Natural killer cell (primary cell): ENCODE data around the gene MAP3K14. TPM values are rescaled to one million over a fixed set of nuclear protein-coding genes. Genes with fewer than 3 reads are reported as not detected.
A peak's percentile ranks its signal among the peaks of the same experiment; 100 is the strongest.

Experiments
- ATAC-seq, 3 donors: fragments of 150-1000 bp in 2 of 3; fragments of 200-7000 bp in 1 of 3; cut with Tn5 transposase; 1 replicate in 1 of 3; 2 replicates in 2 of 3; pipeline ENCODE4 v1.10.0; 2021; ENCODE audit warnings: mild to moderate bottlenecking in 2 of 3, moderate library complexity in 2 of 3
- DNase-seq, 2 donors: peaks; one replicate each; pipeline versions ENCODE4 v3.0.0 to v3.0.0-alpha.2; 2013 to 2021; ENCODE audit warnings: mixed read lengths in 1 of 2
- H3K27ac ChIP-seq: one replicate; pipeline ENCODE4 v1.5.1; 2013; ENCODE audit warnings: mild to moderate bottlenecking, low read length
- H3K27me3 ChIP-seq: one replicate; pipeline ENCODE4 v1.6.1; 2013; ENCODE audit warnings: low read length; ENCODE audit not compliant: control insufficient read depth, insufficient read depth
- H3K36me3 ChIP-seq: one replicate; pipeline ENCODE4 v1.6.1; 2013; ENCODE audit warnings: low read length; ENCODE audit not compliant: control insufficient read depth, insufficient read depth
- H3K4me1 ChIP-seq: one replicate; pipeline ENCODE4 v1.6.1; 2013; ENCODE audit warnings: low read length; ENCODE audit not compliant: control insufficient read depth, insufficient read depth
- H3K4me3 ChIP-seq: one replicate; pipeline ENCODE4 v1.5.1; 2013; ENCODE audit warnings: low read length
- H3K9me3 ChIP-seq: one replicate; pipeline ENCODE4 v1.6.1; 2013; ENCODE audit warnings: low read length; ENCODE audit not compliant: control insufficient read depth, insufficient read depth
- H3K27ac Mint-ChIP-seq, 2 donors: one replicate each; pipeline ENCODE4 v1.8.0; 2022; ENCODE audit warnings: mild to moderate bottlenecking in 2 of 2, mixed read lengths in 2 of 2, moderate library complexity in 1 of 2
- H3K27me3 Mint-ChIP-seq, 2 donors: one replicate each; pipeline ENCODE4 v1.8.0; 2022; ENCODE audit warnings: low read depth in 2 of 2, mixed read lengths in 2 of 2
- H3K36me3 Mint-ChIP-seq: one replicate; pipeline ENCODE4 v1.8.0; 2022; ENCODE audit warnings: mixed read lengths
- H3K4me1 Mint-ChIP-seq, 2 donors: one replicate each; pipeline ENCODE4 v1.8.0; 2022; ENCODE audit warnings: mixed read lengths in 2 of 2
- H3K4me3 Mint-ChIP-seq: one replicate; pipeline ENCODE4 v1.8.0; 2022; ENCODE audit warnings: mild to moderate bottlenecking, moderate library complexity, mixed read lengths
- H3K9me3 Mint-ChIP-seq, 2 donors: one replicate each; pipeline ENCODE4 v1.8.0; 2022; ENCODE audit warnings: mixed read lengths in 2 of 2
- CTCF ChIP-seq: fragments of 200-600 bp; IDR thresholded peaks from one replicate; pipeline ENCODE4 v1.8.0; 2022; ENCODE audit warnings: antibody characterized with exemption
- WGBS: methylation state at CpG from one replicate; pipeline ENCODE4 v1.1.7; 2013; ENCODE audit warnings: missing lambda C conversion rate; ENCODE audit not compliant: insufficient coverage; 5-methylcytosine and 5-hydroxymethylcytosine counted together
- intact Hi-C: fragments of 100-400 bp; cut with micrococcal nuclease; formaldehyde crosslinking; loops from one replicate; pipeline ENCODE4 v1.14.2; 2022
- total RNA-seq, 4 donors: library from RNA; stranded (reverse); fragments of 120-200 nt in 1 of 4; gene quantifications; one replicate each; pipeline versions ENCODE4 v1.2.3 to v1.2.4, GENCODE V29; 2013 to 2022

Gene MAP3K14
- total RNA-seq, 3 donors from 2014 or later (not counting 1 experiment from before 2014, with no cell fraction given) = 28.0 to 31.9 (median 31.6) TPM

GRCh38 chr17:45225964-45226530 lies 90.8 kb downstream of the MAP3K14 start:
- Mint-ChIP-seq H3K4me1 (peaks cover 72 to 89% of the 10 kb centered on the region in 2 donors), H3K4me3 (peak overlapping the region; percentile 98), H3K27ac (peak overlapping the region; percentile 99), H3K9me3 (no peaks in the 10 kb centered on the region), H3K27me3 (no peaks in the 10 kb centered on the region), H3K36me3 (no peaks in the 10 kb centered on the region)
- Histone ChIP-seq H3K27me3 (no peaks in the 10 kb centered on the region), H3K9me3 (no peaks in the 10 kb centered on the region), H3K4me1 (peaks cover 84% of the 10 kb centered on the region), H3K36me3 (peaks cover 6% of the 10 kb centered on the region), H3K4me3 (peak overlapping the region; percentile 92), H3K27ac (peak overlapping the region; percentile 94)
- intact Hi-C loops = loop anchor here (2.0 to 10.0 kb wide), 2 partner anchors 91 to 1861 kb away; partner anchors contain the start of gene MAP3K14
- ATAC-seq = peak; percentile 56 to 86 (median 67)
- peak; percentile 89 to 98 for DNase-seq
- WGBS = 0% methylated on average over 11 of the region's 11 CpGs
- TF ChIP-seq CTCF = no peak

DNA sequence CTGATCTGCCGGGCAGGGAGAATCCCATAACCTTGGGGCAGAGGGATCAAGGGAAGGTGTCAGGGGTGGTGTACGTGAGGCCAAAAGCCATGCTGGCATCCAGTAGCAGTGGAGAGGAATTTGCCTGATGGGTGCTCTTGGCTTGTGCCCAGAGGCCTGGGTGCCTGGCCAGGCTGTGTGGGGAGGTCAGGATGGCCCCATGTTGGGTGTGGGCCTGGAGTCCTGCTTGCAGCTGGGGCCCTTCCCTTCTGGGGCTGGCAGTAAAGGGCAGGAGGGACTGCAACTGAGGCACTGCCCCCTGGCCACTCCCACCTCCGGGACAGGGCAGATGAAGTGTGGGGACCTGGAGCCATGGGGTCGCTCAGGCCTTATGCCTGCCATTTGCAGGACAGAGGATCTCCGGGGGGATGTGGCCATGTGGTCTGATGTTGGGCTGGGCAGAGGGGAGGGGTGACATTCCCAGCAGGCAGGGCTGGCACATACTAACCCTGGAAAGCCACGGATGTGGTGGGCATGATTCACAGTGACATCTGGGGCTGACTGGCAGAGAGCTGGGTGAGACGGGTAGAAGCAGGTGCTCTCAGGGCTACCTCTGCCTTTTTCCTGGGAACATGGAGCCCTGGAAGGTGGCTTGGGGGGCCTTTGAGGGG lies 91.6 kb downstream of the MAP3K14 start:
- peak overlapping the region; percentile 92 for H3K4me3 ChIP-seq
- H3K27ac ChIP-seq = peak overlapping the region; percentile 94
- H3K27me3 Mint-ChIP-seq = no peaks in the 10 kb centered on the region
- peaks cover 80 to 89% of the 10 kb centered on the region in 2 donors for H3K4me1 Mint-ChIP-seq
- H3K36me3 Mint-ChIP-seq = no peaks in the 10 kb centered on the region
- WGBS = 5% methylated on average over 7 of the region's 7 CpGs
- peak overlapping the region; percentile 99 for H3K27ac Mint-ChIP-seq
- ATAC-seq = no peak
- no peaks in the 10 kb centered on the region for H3K9me3 ChIP-seq
- H3K9me3 Mint-ChIP-seq = no peaks in the 10 kb centered on the region
- no peaks in the 10 kb centered on the region for H3K36me3 ChIP-seq
- peaks cover 84% of the 10 kb centered on the region for H3K4me1 ChIP-seq
- no peaks in the 10 kb centered on the region for H3K27me3 ChIP-seq
- intact Hi-C loops = loop anchor here (10.0 kb wide), 1 partner anchor 1860 kb away; no protein-coding TSS in a partner anchor
- no peak for TF ChIP-seq CTCF
- peak overlapping the region; percentile 98 for H3K4me3 Mint-ChIP-seq
- DNase-seq = peak; percentile 47 to 72

- peaks cover 80 to 89% of the 10 kb centered on the region in 2 donors for H3K4me1 Mint-ChIP-seq
Measured at GRCh38 chr17:45224671-45225050, 92.2 kb downstream of the MAP3K14 start.

More at GRCh38 chr17:45224671-45225050, 92.2 kb downstream of the MAP3K14 start:
- no peak for TF ChIP-seq CTCF
- peak overlapping the region; percentile 92 for H3K4me3 ChIP-seq
- Mint-ChIP-seq H3K27me3 (no peaks in the 10 kb centered on the region), H3K36me3 (no peaks in the 10 kb centered on the region), H3K27ac (peak overlapping the region; percentile 99), H3K4me3 (peak overlapping the region; percentile 98), H3K9me3 (no peaks in the 10 kb centered on the region)
- DNase-seq (peak; percentile 34 to 65), ATAC-seq (no peak)
- H3K4me1 ChIP-seq = peaks cover 84% of the 10 kb centered on the region
- no peaks in the 10 kb centered on the region for H3K36me3 ChIP-seq
- intact Hi-C loops = loop anchor here (10.0 kb wide), 1 partner anchor 1860 kb away; no protein-coding TSS in a partner anchor
- 11% methylated on average over 9 of the region's 9 CpGs for WGBS
- peak overlapping the region; percentile 94 for H3K27ac ChIP-seq
- H3K9me3 ChIP-seq = no peaks in the 10 kb centered on the region
- H3K27me3 ChIP-seq = no peaks in the 10 kb centered on the region
